Mammary epithelial cell (primary cell): Measurements from ENCODE around the gene TMEM232.

Experiments
- EZH2 ChIP-seq: IDR thresholded peaks from 2 replicates; pipeline ENCODE4 v1.6.1; 2012; ENCODE audit warnings: low read length, inconsistent platforms, borderline replicate concordance
- TF ChIP-seq, protein P1 (sequence below), 2 donors: IDR thresholded peaks in 1 of 2; conservative IDR thresholded peaks in 1 of 2; 2 replicates each; pipeline ENCODE4 v1.5.1; 2011 to 2012; ENCODE audit warnings: inconsistent platforms in 2 of 2, low read length in 2 of 2, mild to moderate bottlenecking in 2 of 2, control low read depth in 1 of 2, low read depth in 1 of 2; ENCODE audit not compliant: insufficient read depth in 1 of 2; ENCODE audit errors: extremely low read depth in 1 of 2

DNA sequence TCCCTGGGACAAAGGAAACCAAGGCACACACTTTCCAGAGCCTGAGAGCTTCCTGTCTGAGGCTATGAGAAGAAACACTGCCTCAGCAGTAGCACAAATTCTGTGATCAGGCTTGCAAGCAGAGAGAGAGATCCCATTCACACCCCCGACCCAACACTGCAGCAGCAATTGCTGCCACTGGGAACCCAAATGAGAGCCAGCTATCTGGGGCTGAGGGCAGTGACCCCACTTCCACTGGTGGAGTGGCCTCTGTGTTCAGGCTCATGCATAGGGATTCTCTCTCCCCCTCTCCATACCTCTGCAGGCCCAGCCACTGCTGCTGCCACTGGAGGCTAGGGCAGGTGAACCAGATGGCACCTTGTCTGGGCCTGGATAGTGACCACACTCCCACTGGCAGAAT, 95.2 kb downstream of the TMEM232 start:
- TF ChIP-seq, protein P1, sequence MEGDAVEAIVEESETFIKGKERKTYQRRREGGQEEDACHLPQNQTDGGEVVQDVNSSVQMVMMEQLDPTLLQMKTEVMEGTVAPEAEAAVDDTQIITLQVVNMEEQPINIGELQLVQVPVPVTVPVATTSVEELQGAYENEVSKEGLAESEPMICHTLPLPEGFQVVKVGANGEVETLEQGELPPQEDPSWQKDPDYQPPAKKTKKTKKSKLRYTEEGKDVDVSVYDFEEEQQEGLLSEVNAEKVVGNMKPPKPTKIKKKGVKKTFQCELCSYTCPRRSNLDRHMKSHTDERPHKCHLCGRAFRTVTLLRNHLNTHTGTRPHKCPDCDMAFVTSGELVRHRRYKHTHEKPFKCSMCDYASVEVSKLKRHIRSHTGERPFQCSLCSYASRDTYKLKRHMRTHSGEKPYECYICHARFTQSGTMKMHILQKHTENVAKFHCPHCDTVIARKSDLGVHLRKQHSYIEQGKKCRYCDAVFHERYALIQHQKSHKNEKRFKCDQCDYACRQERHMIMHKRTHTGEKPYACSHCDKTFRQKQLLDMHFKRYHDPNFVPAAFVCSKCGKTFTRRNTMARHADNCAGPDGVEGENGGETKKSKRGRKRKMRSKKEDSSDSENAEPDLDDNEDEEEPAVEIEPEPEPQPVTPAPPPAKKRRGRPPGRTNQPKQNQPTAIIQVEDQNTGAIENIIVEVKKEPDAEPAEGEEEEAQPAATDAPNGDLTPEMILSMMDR (conservative IDR thresholded peaks at IDR 0.05 in 1 of 2, IDR thresholded peaks at IDR 0.05 in 1 of 2; ENCODE audit: extremely low read depth in 1 of 2, insufficient read depth in 1 of 2, low read depth in 1 of 2, low read length in 2 of 2) = no peak
- TF ChIP-seq EZH2 = no peak
